Sigmoid colon (tissue), 7 donors: Measurements from ENCODE around the gene C2CD4C. TPM values are rescaled to one million over a fixed set of nuclear protein-coding genes. Genes with fewer than 3 reads are reported as not detected.
"Not testable (repeated sequence)": the region's sequence is repeated elsewhere in the genome, so short reads cannot be mapped to it uniquely, and the experiment has no call there.

Experiments used
- DNase-seq: peaks from one replicate; pipeline ENCODE4 v3.0.0-alpha.2; 2019
- H3K27ac ChIP-seq, 4 donors: fragments of 200-600 bp; sonication (generic); one replicate each; pipeline ENCODE4 v1.5.1; 2016 to 2019; ENCODE audit warnings: mild to moderate bottlenecking in 1 of 4
- H3K27me3 ChIP-seq, 3 donors: fragments of 200-600 bp; sonication (generic); one replicate each; pipeline ENCODE4 v1.5.1; 2019; ENCODE audit warnings: mild to moderate bottlenecking in 1 of 3
- H3K36me3 ChIP-seq, 4 donors: fragments of 200-600 bp; sonication (generic); one replicate each; pipeline ENCODE4 v1.5.1; 2016 to 2019
- H3K4me1 ChIP-seq, 4 donors: fragments of 200-600 bp; sonication (generic); one replicate each; pipeline ENCODE4 v1.5.1; 2017 to 2019
- H3K4me3 ChIP-seq, 4 donors: fragments of 200-600 bp; sonication (generic); one replicate each; pipeline ENCODE4 v1.5.1; 2017 to 2019; ENCODE audit warnings: mild to moderate bottlenecking in 2 of 4, moderate library complexity in 1 of 4
- H3K9me3 ChIP-seq, 4 donors: fragments of 200-600 bp in 3 of 4; sonication (generic) in 3 of 4; one replicate each; pipeline versions ENCODE4 v1.5.1 to v1.6.1; 2013 to 2019
- CTCF ChIP-seq, 4 experiments: fragments of 450-650 bp in 3 of 4; fragments of 200-600 bp in 1 of 4; IDR thresholded peaks; one replicate each; pipeline ENCODE4 v1.5.1; 2016 to 2019; ENCODE audit warnings: antibody characterized with exemption in 4 of 4, mild to moderate bottlenecking in 3 of 4, moderate library complexity in 2 of 4
- EP300 ChIP-seq, 4 donors: sonication (generic); formaldehyde crosslinking; IDR thresholded peaks; one replicate each; pipeline ENCODE4 v1.6.1; 2017; ENCODE audit warnings: antibody characterized with exemption in 4 of 4
- POLR2A ChIP-seq, 2 donors: fragments of 450-650 bp; IDR thresholded peaks; one replicate each; pipeline ENCODE4 v1.6.1; 2016; ENCODE audit warnings: antibody characterized with exemption in 2 of 2, mild to moderate bottlenecking in 2 of 2, moderate library complexity in 2 of 2
- POLR2AphosphoS5 ChIP-seq, 4 donors: sonication (generic); formaldehyde crosslinking; IDR thresholded peaks; one replicate each; pipeline ENCODE4 v1.6.1; 2017; ENCODE audit warnings: antibody characterized with exemption in 4 of 4
- WGBS, 2 donors: extraction: QIAGEN DNeasy Blood & Tissue Kit; methylation state at CpG; one replicate each; pipeline ENCODE4 v1.1.7; 2013; 5-methylcytosine and 5-hydroxymethylcytosine counted together
- intact Hi-C: fragments of 100-400 bp; cut with DNase I; formaldehyde crosslinking; loops from one replicate; pipeline ENCODE4 v1.15.1; 2023
- polyA plus RNA-seq, 3 donors: library from polyadenylated mRNA; stranded (reverse); fragments of 200-250 nt; gene quantifications; one replicate each; pipeline ENCODE4 v1.2.3, GENCODE V29; 2013
- total RNA-seq, 4 donors: library from RNA; depleted of rRNA; stranded (reverse); fragments of >200 nt; gene quantifications; one replicate each; pipeline ENCODE4 v1.1.0, GENCODE V29; 2016
- donor health status: healthy with polysubstance abuse.
- donor health status: Bipolar disorder and iron deficiency.
- donor health status: healthy.

Gene C2CD4C
- total and polyA plus RNA-seq, 7 donors = under 0.01 to 1.2 (median 0.76) TPM; not detected in 1

GRCh38 chr19:434152-434960 is 25.4 kb upstream of the C2CD4C start:
- intact Hi-C loops = no loop called here
- no peak overlapping the region for H3K27ac ChIP-seq
- no peaks in the 10 kb centered on the region for H3K27me3 ChIP-seq
- peaks cover 0 to 27% (median 0%) of the 10 kb centered on the region in 4 donors for H3K36me3 ChIP-seq
- H3K9me3 ChIP-seq = no peaks in the 10 kb centered on the region
- H3K4me3 ChIP-seq = no peak overlapping the region
- no peak for TF ChIP-seq POLR2AphosphoS5 (IDR thresholded peaks at IDR 0.05)
- no peak for TF ChIP-seq EP300 (IDR thresholded peaks at IDR 0.05)
- TF ChIP-seq CTCF (IDR thresholded peaks at IDR 0.05) = no peak
- TF ChIP-seq POLR2A (IDR thresholded peaks at IDR 0.05) = no peak
- WGBS, 2 donors = 90 to 91% methylated on average over 22 of the region's 22 CpGs
- DNase-seq = no peak
- no peaks in the 10 kb centered on the region for H3K4me1 ChIP-seq

GRCh38 chr19:430701-431100 is 21.8 kb upstream of the C2CD4C start:
- no peak for DNase-seq
- 97 to 98% methylated on average over 10 of the region's 10 CpGs for WGBS, 2 donors
- no peaks in the 10 kb centered on the region for H3K27me3 ChIP-seq
- H3K4me3 ChIP-seq = no peak overlapping the region
- intact Hi-C loops = no loop called here
- peaks cover 0 to 22% (median 0%) of the 10 kb centered on the region in 4 donors for H3K36me3 ChIP-seq
- H3K4me1 ChIP-seq = peaks cover 0 to 6% (median 3%) of the 10 kb centered on the region in 4 donors
- no peak overlapping the region for H3K27ac ChIP-seq
- no peaks in the 10 kb centered on the region for H3K9me3 ChIP-seq
- TF ChIP-seq CTCF (IDR thresholded peaks at IDR 0.05) (no peak), EP300 (IDR thresholded peaks at IDR 0.05) (no peak)

GRCh38 chr19:428149-428548 is 19.2 kb upstream of the C2CD4C start:
- TF ChIP-seq CTCF (IDR thresholded peaks at IDR 0.05) = no peak
- no peak for TF ChIP-seq POLR2AphosphoS5 (IDR thresholded peaks at IDR 0.05)
- TF ChIP-seq EP300 (IDR thresholded peaks at IDR 0.05) = no peak
- TF ChIP-seq POLR2A (IDR thresholded peaks at IDR 0.05) = no peak
- 92 to 95% methylated on average over 15 of the region's 15 CpGs for WGBS, 2 donors

GRCh38 chr19:427675-428074 is 18.7 kb upstream of the C2CD4C start:
- intact Hi-C loops, DNase-seq, H3K27ac ChIP-seq, H3K4me3 ChIP-seq, H3K27me3 ChIP-seq, H3K9me3 ChIP-seq, H3K4me1 ChIP-seq: not testable (repeated sequence)
- WGBS, 2 donors = 60 to 91% methylated on average over 19 of the region's 19 CpGs
- peaks cover 0 to 21% (median 0%) of the 10 kb centered on the region in 4 donors for H3K36me3 ChIP-seq

More at GRCh38 chr19:428149-428548, 19.2 kb upstream of the C2CD4C start:
- Histone ChIP-seq H3K4me1 (peaks cover 0 to 6% (median 3%) of the 10 kb centered on the region in 4 donors), H3K4me3 (no peak overlapping the region), H3K9me3 (no peaks in the 10 kb centered on the region), H3K36me3 (peaks cover 0 to 21% (median 0%) of the 10 kb centered on the region in 4 donors), H3K27ac (no peak overlapping the region), H3K27me3 (no peaks in the 10 kb centered on the region)
- intact Hi-C loops = no loop called here
- DNase-seq = no peak

- Histone ChIP-seq H3K36me3 (peaks cover 0 to 25% (median 0%) of the 10 kb centered on the region in 4 donors), H3K4me1 (peaks cover 0 to 6% (median 3%) of the 10 kb centered on the region in 4 donors), H3K27ac (no peak overlapping the region), H3K9me3 (no peaks in the 10 kb centered on the region), H3K27me3 (no peaks in the 10 kb centered on the region), H3K4me3 (no peak overlapping the region)
- TF ChIP-seq EP300 (IDR thresholded peaks at IDR 0.05) (no peak), POLR2A (IDR thresholded peaks at IDR 0.05) (no peak)
- DNase-seq = no peak
- 82 to 85% methylated on average over 48 to 49 of the region's 51 CpGs for WGBS, 2 donors
- intact Hi-C loops = no loop called here
Observed at GRCh38 chr19:426725-427445, 17.9 kb upstream of the C2CD4C start.
